ENCODE results near the gene WDFY3. TPM values are rescaled to one million over a fixed set of nuclear protein-coding genes. Genes with fewer than 3 reads are reported as not detected.

The WDFY3 gene
- total and polyA plus RNA-seq, 9 of the 15 experiments (the other 6 are each of a cell fraction or from before 2014, with no cell fraction given) = 0.58 to 13.5 (median 9.4) TPM

DNA sequence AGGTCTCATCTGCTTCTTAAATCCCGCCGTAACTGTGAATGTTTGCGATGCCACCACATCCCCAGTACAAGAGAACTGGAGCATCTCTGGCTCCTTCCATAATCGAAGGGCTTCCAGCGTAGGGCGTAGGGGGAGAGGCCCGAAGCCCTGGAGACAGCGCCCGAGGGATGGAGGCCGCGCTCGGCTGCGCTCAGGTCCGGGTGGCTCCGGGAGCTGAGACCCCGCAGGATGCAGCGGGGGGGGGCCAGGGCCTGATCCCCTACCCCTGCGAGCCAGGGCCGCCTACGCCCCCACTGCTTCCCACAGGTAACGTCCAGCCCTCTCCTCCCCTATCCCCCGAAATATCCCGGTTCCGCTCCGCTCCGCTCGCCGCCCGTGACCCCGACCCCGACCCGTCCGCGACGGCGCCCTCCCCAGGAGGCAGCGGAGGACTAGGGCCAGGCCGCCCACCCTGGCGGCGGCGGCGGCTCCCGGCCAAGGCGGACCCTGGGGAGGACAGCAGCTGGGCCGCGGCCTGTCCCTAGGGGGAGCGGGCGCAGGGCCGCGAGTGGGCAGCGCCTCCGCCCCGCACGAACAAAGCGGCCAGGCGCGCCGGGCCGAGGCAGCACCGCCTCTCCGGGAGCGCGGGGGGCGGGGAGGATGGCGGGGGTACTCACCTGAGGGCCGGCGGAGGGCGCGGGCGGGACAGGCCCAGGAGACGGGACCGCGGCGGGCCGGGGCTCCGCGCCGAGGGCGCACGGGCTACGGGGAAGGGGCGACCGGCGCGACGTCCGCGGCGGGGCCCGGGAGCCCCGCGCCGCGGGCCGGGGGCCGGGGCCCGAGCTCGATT is 723 bp downstream of the WDFY3 start (continued):
- TF ChIP-seq, protein P1, sequence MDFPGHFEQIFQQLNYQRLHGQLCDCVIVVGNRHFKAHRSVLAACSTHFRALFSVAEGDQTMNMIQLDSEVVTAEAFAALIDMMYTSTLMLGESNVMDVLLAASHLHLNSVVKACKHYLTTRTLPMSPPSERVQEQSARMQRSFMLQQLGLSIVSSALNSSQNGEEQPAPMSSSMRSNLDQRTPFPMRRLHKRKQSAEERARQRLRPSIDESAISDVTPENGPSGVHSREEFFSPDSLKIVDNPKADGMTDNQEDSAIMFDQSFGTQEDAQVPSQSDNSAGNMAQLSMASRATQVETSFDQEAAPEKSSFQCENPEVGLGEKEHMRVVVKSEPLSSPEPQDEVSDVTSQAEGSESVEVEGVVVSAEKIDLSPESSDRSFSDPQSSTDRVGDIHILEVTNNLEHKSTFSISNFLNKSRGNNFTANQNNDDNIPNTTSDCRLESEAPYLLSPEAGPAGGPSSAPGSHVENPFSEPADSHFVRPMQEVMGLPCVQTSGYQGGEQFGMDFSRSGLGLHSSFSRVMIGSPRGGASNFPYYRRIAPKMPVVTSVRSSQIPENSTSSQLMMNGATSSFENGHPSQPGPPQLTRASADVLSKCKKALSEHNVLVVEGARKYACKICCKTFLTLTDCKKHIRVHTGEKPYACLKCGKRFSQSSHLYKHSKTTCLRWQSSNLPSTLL (IDR thresholded peaks at IDR 0.05) = peak; percentile 66
- TF ChIP-seq, protein P2, sequence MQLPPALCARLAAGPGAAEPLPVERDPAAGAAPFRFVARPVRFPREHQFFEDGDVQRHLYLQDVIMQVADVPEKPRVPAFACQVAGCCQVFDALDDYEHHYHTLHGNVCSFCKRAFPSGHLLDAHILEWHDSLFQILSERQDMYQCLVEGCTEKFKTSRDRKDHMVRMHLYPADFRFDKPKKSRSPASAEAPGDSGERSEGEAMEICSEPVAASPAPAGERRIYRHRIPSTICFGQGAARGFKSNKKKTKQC (CRISPR knock-in tag; IDR thresholded peaks at IDR 0.05) = 0 out of 2 replicates have a peak, but pooled peaks have one; percentile 42
- TF ChIP-seq ZBTB7A (IDR thresholded peaks at IDR 0.05; ENCODE audit: borderline replicate concordance, control insufficient read depth, low read depth, low read length) = peak; percentile 49; the same call in 1 of the 2 replicates
- 0 out of 2 replicates have a peak, but pooled peaks have one; percentile 11 for TF ChIP-seq NFIC (IDR thresholded peaks at IDR 0.05)
- no peak for TF ChIP-seq PCBP1 (IDR thresholded peaks at IDR 0.05; ENCODE audit: low read depth, low read length, poor library complexity, severe bottlenecking)
- TF ChIP-seq, protein P3, sequence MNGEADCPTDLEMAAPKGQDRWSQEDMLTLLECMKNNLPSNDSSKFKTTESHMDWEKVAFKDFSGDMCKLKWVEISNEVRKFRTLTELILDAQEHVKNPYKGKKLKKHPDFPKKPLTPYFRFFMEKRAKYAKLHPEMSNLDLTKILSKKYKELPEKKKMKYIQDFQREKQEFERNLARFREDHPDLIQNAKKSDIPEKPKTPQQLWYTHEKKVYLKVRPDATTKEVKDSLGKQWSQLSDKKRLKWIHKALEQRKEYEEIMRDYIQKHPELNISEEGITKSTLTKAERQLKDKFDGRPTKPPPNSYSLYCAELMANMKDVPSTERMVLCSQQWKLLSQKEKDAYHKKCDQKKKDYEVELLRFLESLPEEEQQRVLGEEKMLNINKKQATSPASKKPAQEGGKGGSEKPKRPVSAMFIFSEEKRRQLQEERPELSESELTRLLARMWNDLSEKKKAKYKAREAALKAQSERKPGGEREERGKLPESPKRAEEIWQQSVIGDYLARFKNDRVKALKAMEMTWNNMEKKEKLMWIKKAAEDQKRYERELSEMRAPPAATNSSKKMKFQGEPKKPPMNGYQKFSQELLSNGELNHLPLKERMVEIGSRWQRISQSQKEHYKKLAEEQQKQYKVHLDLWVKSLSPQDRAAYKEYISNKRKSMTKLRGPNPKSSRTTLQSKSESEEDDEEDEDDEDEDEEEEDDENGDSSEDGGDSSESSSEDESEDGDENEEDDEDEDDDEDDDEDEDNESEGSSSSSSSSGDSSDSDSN (IDR thresholded peaks at IDR 0.05; ENCODE audit: borderline replicate concordance in 1 of 2, low read depth in 2 of 2, low read length in 2 of 2) = peak; percentile 4 to 68; a peak in 1 of 4 replicates
- TF ChIP-seq, protein P4, sequence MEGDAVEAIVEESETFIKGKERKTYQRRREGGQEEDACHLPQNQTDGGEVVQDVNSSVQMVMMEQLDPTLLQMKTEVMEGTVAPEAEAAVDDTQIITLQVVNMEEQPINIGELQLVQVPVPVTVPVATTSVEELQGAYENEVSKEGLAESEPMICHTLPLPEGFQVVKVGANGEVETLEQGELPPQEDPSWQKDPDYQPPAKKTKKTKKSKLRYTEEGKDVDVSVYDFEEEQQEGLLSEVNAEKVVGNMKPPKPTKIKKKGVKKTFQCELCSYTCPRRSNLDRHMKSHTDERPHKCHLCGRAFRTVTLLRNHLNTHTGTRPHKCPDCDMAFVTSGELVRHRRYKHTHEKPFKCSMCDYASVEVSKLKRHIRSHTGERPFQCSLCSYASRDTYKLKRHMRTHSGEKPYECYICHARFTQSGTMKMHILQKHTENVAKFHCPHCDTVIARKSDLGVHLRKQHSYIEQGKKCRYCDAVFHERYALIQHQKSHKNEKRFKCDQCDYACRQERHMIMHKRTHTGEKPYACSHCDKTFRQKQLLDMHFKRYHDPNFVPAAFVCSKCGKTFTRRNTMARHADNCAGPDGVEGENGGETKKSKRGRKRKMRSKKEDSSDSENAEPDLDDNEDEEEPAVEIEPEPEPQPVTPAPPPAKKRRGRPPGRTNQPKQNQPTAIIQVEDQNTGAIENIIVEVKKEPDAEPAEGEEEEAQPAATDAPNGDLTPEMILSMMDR (IDR thresholded peaks at IDR 0.05 in 2 of 3, conservative IDR thresholded peaks at IDR 0.05 in 1 of 3; ENCODE audit: insufficient read depth in 2 of 3, low read depth in 1 of 3, low read length in 3 of 3) = peak in 1 of 3 experiments; percentile 33; a peak in 1 of 6 replicates
- peak; percentile 63 for TF ChIP-seq RBFOX2 (IDR thresholded peaks at IDR 0.05; ENCODE audit: low read depth, low read length)
- no peak for TF ChIP-seq PHTF2 (CRISPR knock-in tag; IDR thresholded peaks at IDR 0.05)
- no peak for TF ChIP-seq MTA2 (IDR thresholded peaks at IDR 0.05; ENCODE audit: low read depth)
- 0 out of 2 replicates have a peak, but pooled peaks have one; percentile 36 for TF ChIP-seq HIVEP1 (CRISPR knock-in tag; IDR thresholded peaks at IDR 0.05)
- TF ChIP-seq POLR2G (IDR thresholded peaks at IDR 0.05; ENCODE audit: low read depth, low read length) = peak; percentile 43
- 0 out of 2 replicates have a peak, but pooled peaks have one; percentile 14 for TF ChIP-seq EGR1 (conservative IDR thresholded peaks at IDR 0.05)
